SU-DHL-6 (cell line): ENCODE data around the gene NUP210L.

Experiments used
- CTCF ChIP-seq: fragments of 200-600 bp; sonication (generic); IDR thresholded peaks from one replicate; pipeline ENCODE4 v1.5.1; 2017; ENCODE audit warnings: antibody characterized with exemption, mild to moderate bottlenecking, low read length, moderate library complexity; ENCODE audit not compliant: insufficient read depth, poor library complexity, severe bottlenecking
- EZH2phosphoT487 ChIP-seq: fragments of 200-600 bp; sonication (generic), shearing (Covaris generic); conservative IDR thresholded peaks from 2 replicates; pipeline ENCODE4 v1.6.1; 2018; ENCODE audit warnings: mild to moderate bottlenecking, antibody characterized with exemption, low read length, moderate library complexity, mixed read lengths

- TF ChIP-seq CTCF, result no peak
- TF ChIP-seq EZH2phosphoT487, result no peak
Measured at GRCh38 chr1:154193821-154194220, 38.9 kb upstream of the NUP210L start.
